PC-9 (cell line): ENCODE measurements around the gene SKIC2. TPM values are rescaled to one million over a fixed set of nuclear protein-coding genes. Genes with fewer than 3 reads are reported as not detected.
A peak's percentile ranks its signal among the peaks of the same experiment; 100 is the strongest.

Source experiments
- BruUV-seq: library from RNA; stranded (reverse); fragments of 400-500 nt; replicated peaks from 2 replicates; lab custom pipeline; 2021; lab: Mats Ljungman, UMichigan
- CTCF ChIA-PET: fragments of 300-600 bp; sonication (Branson Sonifier 250); formaldehyde crosslinking; loops from one replicate; lab custom pipeline; 2022; ENCODE audit warnings: antibody characterized with exemption; lab: Charles Lee
- POLR2A ChIA-PET: fragments of 300-600 bp; sonication (Branson Sonifier 250); formaldehyde crosslinking; loops from one replicate; lab custom pipeline; 2022; ENCODE audit warnings: antibody characterized with exemption; ENCODE audit not compliant: unreplicated experiment; lab: Charles Lee
- DNase-seq, 2 experiments: peaks; one replicate each; pipeline versions ENCODE4 v3.0.0 to v3.0.0-alpha.2; 2015 to 2022; ENCODE audit warnings: mixed read lengths in 1 of 2
- H2AFZ ChIP-seq: fragments of 200-600 bp; sonication (generic); 2 replicates; pipeline ENCODE4 v1.8.1; 2017; ENCODE audit warnings: antibody characterized with exemption
- H3F3A ChIP-seq: fragments of 200-600 bp; sonication (generic); 2 replicates; pipeline ENCODE4 v1.8.1; 2017; ENCODE audit warnings: antibody characterized with exemption, mild to moderate bottlenecking, low read depth; ENCODE audit not compliant: insufficient read depth
- H3K27ac ChIP-seq: fragments of 200-600 bp; sonication (generic); 2 replicates; pipeline ENCODE4 v1.6.1; 2016; ENCODE audit warnings: mixed run types
- H3K27me3 ChIP-seq: fragments of 200-600 bp; sonication (generic); 2 replicates; pipeline ENCODE4 v1.6.1; 2016; ENCODE audit warnings: low read depth, mixed run types; ENCODE audit not compliant: insufficient read depth
- H3K36me3 ChIP-seq: fragments of 200-600 bp; sonication (generic); 2 replicates; pipeline ENCODE4 v1.6.1; 2016; ENCODE audit warnings: low read depth, mixed run types
- H3K4me1 ChIP-seq: fragments of 200-600 bp; sonication (generic); replicated peaks from 2 replicates; pipeline ENCODE4 v1.6.1; 2016; ENCODE audit warnings: mixed run types; ENCODE audit not compliant: insufficient read depth
- H3K4me2 ChIP-seq: fragments of 200-600 bp; sonication (generic); 2 replicates; pipeline ENCODE4 v1.6.1; 2017; ENCODE audit warnings: mixed run types
- H3K4me3 ChIP-seq: fragments of 200-600 bp; sonication (generic); 2 replicates; pipeline ENCODE4 v1.6.1; 2016; ENCODE audit warnings: mixed run types
- H3K79me2 ChIP-seq: fragments of 200-600 bp; sonication (generic); 2 replicates; pipeline ENCODE4 v1.6.1; 2017; ENCODE audit warnings: low read depth, mixed run types
- H3K9me2 ChIP-seq: fragments of 200-600 bp; sonication (generic); 2 replicates; pipeline ENCODE4 v1.8.1; 2017; ENCODE audit warnings: mild to moderate bottlenecking; ENCODE audit not compliant: insufficient read depth
- H3K9me3 ChIP-seq: fragments of 200-600 bp; sonication (generic); 2 replicates; pipeline ENCODE4 v1.8.1; 2016; ENCODE audit warnings: low read depth; ENCODE audit not compliant: insufficient read depth
- H4K20me1 ChIP-seq: fragments of 200-600 bp; sonication (generic); 2 replicates; pipeline ENCODE4 v1.8.1; 2017; ENCODE audit not compliant: insufficient read depth
- EZH2 ChIP-seq: fragments of 200-600 bp; sonication (generic); IDR thresholded peaks from 2 replicates; pipeline ENCODE4 v1.8.0; 2017; ENCODE audit warnings: antibody characterized with exemption, low read depth
- intact Hi-C: fragments of 100-400 bp; cut with micrococcal nuclease; formaldehyde crosslinking; loops from one replicate; pipeline ENCODE4 v1.10.0; 2022; ENCODE audit not compliant: unreplicated experiment
- total RNA-seq: library from RNA; stranded (reverse); gene quantifications from 2 replicates; pipeline ENCODE4 v1.2.3, GENCODE V29; 2021
- TF ChIP-seq, protein P1 (sequence below): fragments of 200-600 bp; sonication (generic); conservative IDR thresholded peaks from 2 replicates; pipeline ENCODE4 v1.6.1; 2017; ENCODE audit warnings: mixed run types, antibody characterized with exemption, mild to moderate bottlenecking, moderate library complexity

Gene SKIC2
- total RNA-seq, 1 experiment from 2014 or later: 67.9 TPM

DNA sequence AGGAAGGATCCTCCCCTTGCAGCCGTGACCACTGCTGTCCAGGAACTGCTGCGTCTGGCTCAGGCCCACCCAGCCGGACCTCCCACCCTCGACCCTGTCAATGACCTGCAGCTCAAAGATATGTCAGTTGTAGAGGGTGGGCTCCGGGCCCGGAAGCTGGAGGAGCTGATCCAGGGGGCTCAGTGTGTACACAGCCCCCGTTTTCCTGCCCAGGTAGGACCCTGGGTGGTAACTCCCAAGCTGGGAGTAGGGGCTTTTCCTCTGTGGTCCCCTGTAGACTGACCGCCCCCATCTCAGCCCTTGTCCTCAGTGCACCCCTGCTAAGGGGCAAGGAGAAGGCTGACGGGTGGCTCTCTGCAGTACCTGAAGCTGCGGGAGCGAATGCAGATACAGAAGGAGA is 9.4 kb downstream of the SKIC2 start:
- no peaks in the 10 kb centered on the region for H3K9me3 ChIP-seq
- DNase-seq: no peak
- H3K4me3 ChIP-seq: no peak overlapping the region
- H3K4me2 ChIP-seq: no peak overlapping the region
- BruUV-seq: no TSS peak
- H2AFZ ChIP-seq: no peak overlapping the region
- ChIA-PET CTCF (no interaction called here), POLR2A (interaction anchor here (0.6 kb wide), 1 partner anchor 16 kb away, joined by 3 read pairs; no protein-coding TSS in a partner anchor)
- H3K79me2 ChIP-seq: peaks cover 26% of the 10 kb centered on the region
- H3K27ac ChIP-seq: no peak overlapping the region
- H3K4me1 ChIP-seq: peaks cover 10% of the 10 kb centered on the region
- TF ChIP-seq, protein P1, sequence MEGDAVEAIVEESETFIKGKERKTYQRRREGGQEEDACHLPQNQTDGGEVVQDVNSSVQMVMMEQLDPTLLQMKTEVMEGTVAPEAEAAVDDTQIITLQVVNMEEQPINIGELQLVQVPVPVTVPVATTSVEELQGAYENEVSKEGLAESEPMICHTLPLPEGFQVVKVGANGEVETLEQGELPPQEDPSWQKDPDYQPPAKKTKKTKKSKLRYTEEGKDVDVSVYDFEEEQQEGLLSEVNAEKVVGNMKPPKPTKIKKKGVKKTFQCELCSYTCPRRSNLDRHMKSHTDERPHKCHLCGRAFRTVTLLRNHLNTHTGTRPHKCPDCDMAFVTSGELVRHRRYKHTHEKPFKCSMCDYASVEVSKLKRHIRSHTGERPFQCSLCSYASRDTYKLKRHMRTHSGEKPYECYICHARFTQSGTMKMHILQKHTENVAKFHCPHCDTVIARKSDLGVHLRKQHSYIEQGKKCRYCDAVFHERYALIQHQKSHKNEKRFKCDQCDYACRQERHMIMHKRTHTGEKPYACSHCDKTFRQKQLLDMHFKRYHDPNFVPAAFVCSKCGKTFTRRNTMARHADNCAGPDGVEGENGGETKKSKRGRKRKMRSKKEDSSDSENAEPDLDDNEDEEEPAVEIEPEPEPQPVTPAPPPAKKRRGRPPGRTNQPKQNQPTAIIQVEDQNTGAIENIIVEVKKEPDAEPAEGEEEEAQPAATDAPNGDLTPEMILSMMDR: no peak
- no peak for TF ChIP-seq EZH2
- no peaks in the 10 kb centered on the region for H3K27me3 ChIP-seq
- no peaks in the 10 kb centered on the region for H4K20me1 ChIP-seq
- intact Hi-C loops: no loop called here
- H3K36me3 ChIP-seq: 0 out of 2 replicates have a peak, but pooled peaks cover 4% of the 10 kb centered on the region
- no peaks in the 10 kb centered on the region for H3K9me2 ChIP-seq
- peaks cover 14% of the 10 kb centered on the region for H3F3A ChIP-seq

DNA sequence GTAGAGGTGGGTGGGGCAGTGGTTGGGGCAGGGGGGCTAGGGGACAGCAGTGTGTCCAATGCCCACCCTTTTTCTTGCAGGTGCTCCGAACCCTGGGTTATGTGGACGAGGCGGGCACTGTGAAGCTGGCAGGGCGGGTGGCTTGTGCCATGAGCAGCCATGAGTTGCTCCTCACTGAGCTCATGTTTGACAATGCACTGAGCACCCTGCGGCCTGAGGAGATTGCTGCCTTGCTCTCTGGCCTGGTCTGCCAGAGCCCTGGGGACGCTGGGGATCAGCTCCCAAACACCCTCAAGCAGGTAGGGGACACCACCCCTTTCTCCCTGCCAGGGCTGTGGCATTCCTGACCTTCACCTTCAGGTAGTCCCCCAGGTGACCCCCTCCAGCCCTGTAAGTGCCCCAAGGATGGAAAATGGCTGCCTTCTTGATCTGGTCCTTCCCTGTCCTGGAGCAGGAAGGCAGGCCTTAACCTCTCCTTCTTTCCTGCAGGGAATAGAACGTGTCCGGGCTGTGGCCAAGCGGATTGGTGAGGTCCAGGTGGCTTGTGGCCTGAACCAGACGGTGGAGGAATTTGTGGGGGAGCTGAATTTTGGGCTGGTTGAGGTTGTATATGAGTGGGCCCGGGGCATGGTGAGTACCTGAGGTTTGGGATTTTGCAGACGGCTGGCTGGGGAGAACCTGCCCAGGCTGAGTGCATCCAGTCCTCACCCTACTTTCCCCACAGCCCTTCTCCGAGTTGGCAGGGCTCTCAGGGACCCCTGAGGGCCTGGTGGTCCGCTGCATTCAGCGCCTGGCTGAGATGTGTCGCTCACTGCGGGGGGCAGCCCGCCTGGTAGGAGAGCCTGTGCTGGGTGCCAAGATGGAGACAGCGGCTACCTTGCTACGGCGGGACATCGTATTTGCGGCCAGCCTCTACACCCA is 10.1 kb downstream of the SKIC2 start:
- Histone ChIP-seq H3K4me3 (no peak overlapping the region), H3K79me2 (peaks cover 33% of the 10 kb centered on the region), H4K20me1 (no peaks in the 10 kb centered on the region), H3K9me2 (no peaks in the 10 kb centered on the region), H3K4me1 (peaks cover 15% of the 10 kb centered on the region), H2AFZ (no peak overlapping the region), H3K27me3 (no peaks in the 10 kb centered on the region), H3K36me3 (0 out of 2 replicates have a peak, but pooled peaks cover 4% of the 10 kb centered on the region), H3K9me3 (no peaks in the 10 kb centered on the region), H3F3A (peaks cover 18% of the 10 kb centered on the region), H3K4me2 (no peak overlapping the region), H3K27ac (no peak overlapping the region)
- no peak for TF ChIP-seq EZH2
- TF ChIP-seq, protein P1: no peak
- POLR2A ChIA-PET: interaction anchor here (0.6 kb wide), 2 partner anchors 17 to 106 kb away, joined by 3 to 4 read pairs; partner anchors contain the start of gene NEU1
- DNase-seq: no peak
- intact Hi-C loops: no loop called here
- CTCF ChIA-PET: interaction anchor here (0.6 kb wide), 1 partner anchor 26 kb away, joined by 4 read pairs; no protein-coding TSS in a partner anchor
- no TSS peak for BruUV-seq

DNA sequence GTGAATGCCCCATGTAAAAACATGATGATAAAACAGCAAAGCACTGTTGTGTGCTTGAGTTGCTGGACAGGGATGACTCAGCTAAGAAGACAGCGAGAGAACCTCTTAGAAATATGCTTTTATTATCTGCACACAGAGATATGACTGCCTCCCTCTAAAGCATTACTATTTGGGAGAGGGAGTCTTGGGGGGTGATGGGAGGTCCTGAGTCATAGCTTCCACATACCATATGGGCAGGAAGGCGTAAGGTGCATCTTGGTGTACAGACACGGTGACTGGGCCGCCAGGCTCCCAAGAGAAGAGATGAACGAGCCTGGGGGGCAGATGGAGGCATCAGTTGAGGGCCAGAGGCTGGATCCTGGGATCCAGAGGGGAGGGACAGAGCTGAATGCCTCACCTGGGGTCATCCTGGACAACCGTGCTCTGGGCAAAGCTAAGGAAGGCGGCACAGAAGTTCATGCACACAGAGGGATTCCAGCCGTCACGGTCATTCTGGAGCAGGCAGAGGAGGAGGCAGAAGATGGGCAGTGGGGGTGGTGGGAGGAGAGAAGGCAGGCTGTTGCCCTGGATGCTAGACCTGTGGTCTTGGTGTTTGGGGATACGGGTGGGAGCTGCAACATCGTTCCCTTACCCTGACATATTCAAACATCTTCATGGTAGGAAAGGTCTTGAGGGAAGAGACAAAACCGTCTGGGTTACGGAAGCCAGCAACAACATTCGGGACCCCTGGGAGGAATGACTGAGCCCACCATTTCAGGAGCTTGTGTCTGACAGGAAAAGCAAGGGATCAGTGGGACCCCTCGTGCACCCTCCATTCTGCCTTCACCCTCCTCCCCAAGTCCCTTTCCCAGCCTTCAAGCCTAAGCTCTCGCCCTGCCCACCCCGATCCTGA is 11.0 kb downstream of the SKIC2 start:
- ChIA-PET POLR2A (interaction anchor here (0.6 kb wide), 1 partner anchor 158 kb away, joined by 4 read pairs; the partner anchor contains the start of gene ATF6B), CTCF (interaction anchor here (0.6 to 0.7 kb wide), 2 partner anchors 27 to 1015 kb away, joined by 3 to 4 read pairs; no protein-coding TSS in a partner anchor)
- no peak overlapping the region for H3K27ac ChIP-seq
- no peak for TF ChIP-seq EZH2
- TF ChIP-seq, protein P1: no peak
- intact Hi-C loops: no loop called here
- H3K36me3 ChIP-seq: 0 out of 2 replicates have a peak, but pooled peaks cover 4% of the 10 kb centered on the region
- H3K9me3 ChIP-seq: no peaks in the 10 kb centered on the region
- H3K4me1 ChIP-seq: peaks cover 15% of the 10 kb centered on the region
- no peaks in the 10 kb centered on the region for H3K9me2 ChIP-seq
- H3F3A ChIP-seq: peaks cover 18% of the 10 kb centered on the region
- H3K27me3 ChIP-seq: no peaks in the 10 kb centered on the region
- H3K4me2 ChIP-seq: peak overlapping the region; percentile 92
- peaks cover 40% of the 10 kb centered on the region for H3K79me2 ChIP-seq
- H3K4me3 ChIP-seq: peak overlapping the region; percentile 88; the same call in 1 of the 2 replicates
- DNase-seq: no peak
- H2AFZ ChIP-seq: no peak overlapping the region
- H4K20me1 ChIP-seq: no peaks in the 10 kb centered on the region
- no TSS peak for BruUV-seq
